ENCODE measurements around the gene PTBP2. TPM values are rescaled to one million over a fixed set of nuclear protein-coding genes. Genes with fewer than 3 reads are reported as not detected.

The PTBP2 gene
- total RNA-seq, 6 experiments from 2014 or later = 6.5 to 9.6 (median 8.0) TPM

GRCh38 chr1:96708482-96708881 lies 13.1 kb upstream of the PTBP2 start:
- Mint-ChIP-seq H3K36me3 (ENCODE audit: low read depth) (no peaks in the 10 kb centered on the region), H3K27ac (no peak overlapping the region), H3K27me3 (ENCODE audit: insufficient read depth) (peaks cover 1% of the 10 kb centered on the region), H3K4me1 (ENCODE audit: low read depth) (peaks cover 7% of the 10 kb centered on the region; the same call in 1 of the 2 replicates), H3K4me3 (no peak overlapping the region), H3K9me3 (no peaks in the 10 kb centered on the region)
- DNase-seq = no peak
- TF ChIP-seq CTCF (IDR thresholded peaks at IDR 0.05) = no peak

GRCh38 chr1:96710708-96711477 lies 10.7 kb upstream of the PTBP2 start:
- peaks cover 15% of the 10 kb centered on the region for H3K27me3 Mint-ChIP-seq (ENCODE audit: insufficient read depth)
- no peak for TF ChIP-seq CTCF (IDR thresholded peaks at IDR 0.05)
- H3K4me1 Mint-ChIP-seq (ENCODE audit: low read depth) = peaks cover 7% of the 10 kb centered on the region; the same call in 1 of the 2 replicates
- H3K4me3 Mint-ChIP-seq = no peak overlapping the region
- no peaks in the 10 kb centered on the region for H3K9me3 Mint-ChIP-seq
- H3K27ac Mint-ChIP-seq = no peak overlapping the region
- DNase-seq = peak; percentile 10
- H3K36me3 Mint-ChIP-seq (ENCODE audit: low read depth) = no peaks in the 10 kb centered on the region

GRCh38 chr1:96713649-96714048 lies 7.9 kb upstream of the PTBP2 start:
- TF ChIP-seq CTCF (IDR thresholded peaks at IDR 0.05) = no peak
- Mint-ChIP-seq H3K27me3 (ENCODE audit: insufficient read depth) (peaks cover 21% of the 10 kb centered on the region), H3K4me1 (ENCODE audit: low read depth) (peaks cover 7% of the 10 kb centered on the region; the same call in 1 of the 2 replicates), H3K27ac (no peak overlapping the region), H3K9me3 (no peaks in the 10 kb centered on the region), H3K36me3 (ENCODE audit: low read depth) (no peaks in the 10 kb centered on the region), H3K4me3 (no peak overlapping the region)
- no peak for DNase-seq

- TF ChIP-seq CTCF (IDR thresholded peaks at IDR 0.05) = no peak
- Mint-ChIP-seq H3K27ac (no peak overlapping the region), H3K27me3 (ENCODE audit: insufficient read depth) (peaks cover 23% of the 10 kb centered on the region), H3K9me3 (no peaks in the 10 kb centered on the region), H3K4me3 (no peak overlapping the region), H3K36me3 (ENCODE audit: low read depth) (no peaks in the 10 kb centered on the region), H3K4me1 (ENCODE audit: low read depth) (peaks cover 7% of the 10 kb centered on the region; the same call in 1 of the 2 replicates)
- DNase-seq = no peak
These were observed 6.7 kb upstream of the PTBP2 start for GRCh38 chr1:96714881-96715280.

- TF ChIP-seq CTCF (IDR thresholded peaks at IDR 0.05) = no peak
- Mint-ChIP-seq H3K27me3 (ENCODE audit: insufficient read depth) (peaks cover 23% of the 10 kb centered on the region), H3K27ac (no peak overlapping the region), H3K4me3 (no peak overlapping the region), H3K4me1 (ENCODE audit: low read depth) (peaks cover 7% of the 10 kb centered on the region; the same call in 1 of the 2 replicates), H3K9me3 (no peaks in the 10 kb centered on the region), H3K36me3 (ENCODE audit: low read depth) (no peaks in the 10 kb centered on the region)
- DNase-seq = no peak
These were observed 6.1 kb upstream of the PTBP2 start for GRCh38 chr1:96715482-96715881.

Measured in HFFc6 (cell line).